Stimulated activated CD4-positive, alpha-beta T cell treated with anti-CD3 and anti-CD28 coated beads, TNF-alpha, amount 100 ng/mL, for 48 hours (primary cell): ENCODE measurements around the gene BHLHE41.

ENCODE experiments used
- DNase-seq, 3 donors: peaks; one replicate each; pipeline ENCODE4 v3.0.0-alpha.2; 2020; ENCODE audit warnings: low read depth in 3 of 3

The BHLHE41 gene

DNA sequence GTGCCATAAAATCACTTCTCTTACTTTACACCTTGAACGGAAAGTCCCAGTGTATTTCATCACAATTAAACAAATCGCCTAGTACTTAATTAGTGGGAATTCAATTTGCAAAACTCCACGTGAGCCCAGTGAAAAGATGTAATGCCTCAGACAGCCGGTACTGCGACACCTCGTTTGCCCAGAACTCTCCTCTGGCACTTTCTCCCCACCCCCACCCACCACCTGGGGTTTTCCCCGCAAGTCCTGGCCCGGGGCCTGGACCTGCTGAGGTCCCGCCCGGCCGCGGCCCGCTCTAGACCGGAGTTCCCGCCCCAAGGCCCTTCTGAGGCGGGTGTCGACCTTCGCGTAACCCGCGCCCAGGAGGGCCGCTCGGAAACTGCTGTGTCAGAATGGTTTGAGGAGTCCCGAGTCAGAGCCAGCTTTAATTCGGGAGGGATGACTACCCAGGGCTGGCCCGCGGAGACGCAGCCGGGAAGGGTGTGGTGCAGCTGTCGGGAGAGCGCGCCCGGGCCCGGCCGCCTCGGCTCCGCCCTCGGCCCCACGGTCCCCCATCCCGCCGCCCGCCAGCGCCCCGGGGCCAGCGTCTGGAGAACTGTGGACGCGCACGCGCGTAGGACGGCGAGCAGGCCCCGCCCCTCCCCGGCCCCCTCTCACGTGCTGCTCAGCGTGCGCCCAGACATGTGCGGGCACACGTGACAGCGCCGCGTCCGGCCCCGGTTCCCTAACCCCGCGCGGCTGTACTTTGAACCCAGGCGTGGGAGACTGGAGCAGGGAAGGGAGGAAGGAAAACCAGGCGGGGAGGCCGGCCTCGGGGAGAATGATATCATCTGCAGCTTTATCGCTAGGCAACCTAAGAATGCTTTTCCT, 10.8 kb downstream of the BHLHE41 start:
- peak in 2 of 3 donors; percentile 55 to 65 for DNase-seq

DNA sequence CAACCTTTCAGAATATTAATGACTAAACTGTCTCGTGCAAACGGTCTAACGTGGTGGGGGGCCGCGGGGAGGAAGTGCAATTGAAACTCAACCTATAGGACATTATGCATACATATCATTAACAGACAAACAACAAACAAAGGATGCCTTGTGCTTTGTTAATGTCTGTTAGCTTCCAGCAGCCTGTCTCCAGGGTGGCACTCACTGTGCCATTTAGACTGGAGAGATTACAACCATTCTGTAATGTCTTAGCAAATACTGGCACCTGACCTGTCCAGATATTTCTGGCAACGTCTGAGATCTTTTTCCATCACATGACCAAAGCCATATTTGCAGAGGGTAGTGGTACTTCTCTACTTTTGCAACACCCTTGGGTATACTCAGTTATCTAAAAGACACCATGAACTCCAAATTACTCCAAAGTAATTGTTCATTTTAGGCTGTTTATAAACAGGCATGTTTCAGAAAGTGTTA, 11.6 kb downstream of the BHLHE41 start:
- no peak for DNase-seq

- no peak for DNase-seq
These were observed 12.1 kb downstream of the BHLHE41 start for GRCh38 chr12:26112703-26113147.

DNA sequence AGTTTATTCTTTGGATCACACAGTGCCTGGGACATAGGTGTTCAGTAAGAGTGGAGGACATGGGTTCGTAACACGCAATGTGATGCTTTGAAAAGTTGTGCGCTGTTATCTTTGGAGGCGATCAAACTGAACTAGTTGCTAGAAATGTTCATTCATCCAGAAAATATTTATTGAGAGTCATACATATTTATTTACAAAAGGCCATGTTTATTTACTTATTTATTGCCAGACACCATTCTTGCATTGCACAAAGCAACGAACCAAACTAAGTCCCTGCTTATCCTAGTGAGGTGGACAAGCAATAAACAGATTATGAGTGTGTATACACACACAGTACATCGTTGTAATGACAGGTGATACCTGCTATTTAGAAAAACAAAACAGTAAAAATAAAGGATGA, 12.6 kb downstream of the BHLHE41 start:
- DNase-seq, result no peak

- no peak for DNase-seq
These were observed 15.4 kb downstream of the BHLHE41 start for GRCh38 chr12:26109343-26109881.

- DNase-seq, result no peak
These were observed 15.9 kb downstream of the BHLHE41 start for GRCh38 chr12:26108915-26109314.

GRCh38 chr12:26106347-26106746, 18.5 kb downstream of the BHLHE41 start:
- DNase-seq, result no peak

DNA sequence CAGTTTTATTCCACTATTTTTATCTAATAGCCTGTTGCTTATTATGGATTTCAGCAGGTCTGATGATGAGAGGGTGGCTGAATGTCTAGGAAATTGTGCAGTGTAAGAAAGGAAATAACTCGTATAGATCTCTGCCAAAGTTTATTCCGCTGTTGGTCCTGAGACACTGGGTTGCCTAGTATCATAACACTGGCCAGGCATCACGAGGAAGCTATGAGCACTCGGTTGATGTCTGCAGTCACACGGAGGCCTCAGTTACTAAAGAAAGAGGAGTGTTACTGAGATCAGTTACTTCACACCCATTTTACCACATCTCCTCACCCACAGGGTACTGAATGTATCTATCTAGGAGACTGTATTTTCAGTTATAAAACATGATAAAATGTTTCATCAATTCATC, 21.9 kb downstream of the BHLHE41 start:
- DNase-seq, result no peak

DNA sequence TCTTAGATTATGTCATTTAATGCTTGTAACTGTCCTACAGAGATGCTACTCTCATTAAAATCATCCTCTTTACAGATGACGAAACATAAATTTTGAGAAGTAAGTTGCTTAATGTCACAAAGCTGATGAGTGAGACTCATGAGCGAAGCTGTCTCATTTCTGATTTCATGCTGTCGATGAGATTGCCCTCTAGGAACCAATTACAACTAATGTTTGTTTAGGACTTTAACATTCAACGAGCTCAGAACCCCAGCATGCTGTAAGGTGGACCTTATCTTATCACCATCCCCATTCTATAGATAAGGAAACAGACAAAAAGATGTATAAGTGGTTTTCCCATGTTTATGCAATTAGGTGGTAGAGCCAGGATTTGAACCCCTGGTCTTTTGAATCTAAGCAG, 23.1 kb downstream of the BHLHE41 start:
- no peak for DNase-seq

- DNase-seq, result no peak
These were observed 23.5 kb downstream of the BHLHE41 start for GRCh38 chr12:26101350-26101734.

DNA sequence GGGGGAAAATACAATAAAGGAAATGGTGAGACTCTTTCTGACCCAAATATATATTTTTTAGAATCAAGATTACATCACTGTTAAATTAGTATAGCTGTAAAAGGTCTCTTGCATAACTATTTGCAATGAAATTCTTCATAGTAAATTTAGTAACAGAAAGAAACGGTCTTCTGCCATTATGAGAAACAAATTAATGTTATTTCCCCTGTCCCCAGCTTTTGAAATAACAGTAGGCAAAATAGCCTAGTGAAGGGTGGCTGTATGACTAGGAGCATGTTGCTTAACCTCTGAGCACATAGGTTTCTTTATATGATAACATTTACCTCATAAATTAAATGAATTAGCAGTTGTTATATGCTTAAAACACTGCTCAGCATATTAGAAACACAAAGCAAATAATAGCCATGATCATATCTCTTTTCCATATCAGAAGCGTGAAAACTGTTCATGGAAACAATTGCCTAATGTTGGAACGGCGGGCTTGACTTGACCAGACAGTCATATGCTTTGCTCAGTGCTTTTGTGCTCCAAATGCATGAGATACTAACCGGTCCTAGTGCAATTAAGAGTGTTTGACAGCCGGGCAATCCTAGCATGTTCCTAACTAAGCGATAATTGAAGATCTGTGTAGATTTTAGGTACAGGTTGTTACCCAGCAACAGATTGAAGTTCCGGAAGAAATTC, 24.0 kb downstream of the BHLHE41 start:
- DNase-seq, result no peak

GRCh38 chr12:26097046-26097878, 27.6 kb downstream of the BHLHE41 start:
- peak; percentile 12 to 31 (median 22) for DNase-seq

- DNase-seq, result no peak
These were observed 28.8 kb downstream of the BHLHE41 start for GRCh38 chr12:26096036-26096435.

DNA sequence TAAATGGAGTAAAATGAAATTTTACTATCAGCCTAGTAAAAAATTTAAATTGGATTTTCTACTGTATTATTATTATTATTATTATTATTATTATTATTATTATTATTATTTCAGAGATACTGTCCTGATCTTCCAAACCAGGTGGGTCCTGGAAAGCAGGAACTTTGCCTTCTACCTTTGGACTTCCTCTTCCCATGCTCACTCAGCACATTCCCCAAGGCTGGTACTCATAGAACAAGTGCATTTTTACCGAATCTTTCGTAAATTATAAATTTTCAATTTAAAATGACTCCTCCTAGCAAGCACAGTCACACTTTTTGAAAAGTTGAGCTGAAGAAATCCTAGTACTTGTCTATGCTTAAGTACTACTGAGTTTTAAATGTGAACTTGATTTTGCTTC, 29.7 kb downstream of the BHLHE41 start:
- DNase-seq, result no peak

DNA sequence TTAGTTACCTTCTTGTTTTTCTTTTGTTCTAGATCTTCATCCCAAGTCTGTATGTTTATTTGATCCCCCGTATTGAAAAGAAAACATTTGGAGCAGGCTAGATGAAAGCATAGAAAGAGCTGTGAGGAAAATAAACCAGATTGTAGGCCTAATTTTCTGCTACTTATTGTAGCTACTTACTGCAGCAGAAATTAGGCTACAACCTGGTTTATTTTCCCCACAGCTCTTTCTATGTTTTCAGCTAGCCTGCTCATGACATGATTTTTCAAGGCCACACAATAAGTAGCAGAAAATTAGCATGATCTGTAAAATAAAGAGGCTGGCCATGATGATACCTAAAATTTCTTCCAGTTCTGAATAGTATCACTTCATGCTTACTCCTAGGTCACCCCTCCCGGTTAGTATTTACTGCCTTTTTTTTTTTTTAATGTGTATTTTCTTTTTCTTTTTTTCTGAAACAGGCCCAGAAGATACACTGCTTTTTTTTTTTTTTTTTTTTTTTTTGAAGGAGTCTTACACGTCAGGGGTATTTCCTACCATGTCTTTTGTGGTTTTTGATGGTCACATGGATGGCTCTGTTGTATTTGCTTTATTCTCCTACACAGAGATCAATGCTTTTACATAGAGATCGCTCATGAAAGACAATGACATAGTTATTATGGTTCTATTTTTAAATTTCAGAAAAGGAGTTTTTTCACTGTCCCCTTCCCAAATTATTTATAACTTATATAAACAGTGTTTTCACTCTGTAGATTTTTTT, 32.3 kb downstream of the BHLHE41 start:
- DNase-seq, result no peak

DNA sequence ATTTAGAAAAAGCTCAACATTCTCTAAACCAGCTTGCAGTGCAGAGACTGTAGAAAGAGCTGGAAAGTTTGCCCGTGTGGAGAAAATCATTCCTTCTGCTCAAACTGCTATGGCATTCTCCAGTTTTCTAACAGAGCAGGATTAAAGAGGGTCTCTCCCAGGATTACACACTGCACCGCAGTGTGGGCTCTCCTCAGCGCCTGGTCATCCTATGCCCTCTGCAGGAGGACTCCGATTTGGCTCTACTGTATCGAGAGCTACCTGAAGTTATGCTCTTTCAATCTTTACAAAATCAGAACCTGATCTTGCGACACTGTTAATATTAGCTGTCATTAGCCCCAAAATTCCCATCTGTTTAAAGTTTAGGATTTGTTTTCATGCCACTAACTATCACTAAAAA, 33.0 kb downstream of the BHLHE41 start:
- no peak for DNase-seq

DNA sequence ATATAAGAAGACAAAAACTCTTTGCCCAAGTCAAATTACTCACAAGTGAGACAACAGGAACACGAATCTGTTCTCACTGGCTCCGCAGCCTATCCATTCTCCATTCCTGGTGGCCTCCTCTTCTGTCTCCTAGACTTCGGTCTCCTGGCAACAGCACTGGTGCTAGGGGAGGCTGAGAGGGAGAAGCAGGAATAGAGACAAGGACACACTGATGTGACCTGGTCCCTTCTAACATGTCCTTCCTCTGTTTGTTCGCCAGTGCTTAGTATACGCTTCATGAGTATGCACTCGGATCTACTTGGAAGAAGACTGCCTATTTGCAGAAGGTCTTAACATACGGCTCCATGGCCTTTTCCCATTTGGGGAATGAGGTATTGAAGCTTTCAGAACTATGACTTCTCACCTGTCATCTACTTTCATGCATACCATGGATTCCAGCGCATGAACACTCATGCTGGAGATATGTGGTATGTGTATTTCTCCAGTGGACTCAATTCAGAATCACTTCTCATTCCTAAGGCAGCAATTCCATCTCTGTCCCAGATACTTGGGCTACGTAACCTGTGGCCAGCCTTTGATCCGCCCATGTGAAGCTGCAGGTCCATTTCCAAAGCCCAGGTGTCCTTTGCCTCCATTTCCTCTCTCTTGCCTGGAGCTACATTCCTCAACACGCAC, 33.9 kb downstream of the BHLHE41 start:
- no peak for DNase-seq

- no peak for DNase-seq
These were observed 35.8 kb downstream of the BHLHE41 start for GRCh38 chr12:26088998-26089397.

DNA sequence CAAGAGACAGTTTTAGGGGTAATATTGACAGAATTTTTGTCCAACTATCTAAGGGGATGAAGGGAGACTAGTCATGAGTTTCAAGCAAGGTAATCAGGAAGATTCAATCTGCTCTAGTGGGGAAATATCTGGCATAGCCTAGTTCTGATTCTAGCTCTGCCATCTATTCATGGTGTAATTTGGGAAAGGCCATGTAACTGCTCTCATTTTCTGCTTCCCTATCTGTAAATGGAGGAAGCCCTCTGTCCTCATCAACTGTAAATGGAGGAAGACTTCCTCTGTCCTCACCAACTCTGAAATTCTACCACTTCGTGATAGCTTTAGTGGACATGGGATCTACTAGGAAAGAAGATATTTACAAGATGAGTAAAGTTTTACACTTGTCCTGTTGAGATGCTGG, 37.9 kb downstream of the BHLHE41 start:
- no peak for DNase-seq

DNA sequence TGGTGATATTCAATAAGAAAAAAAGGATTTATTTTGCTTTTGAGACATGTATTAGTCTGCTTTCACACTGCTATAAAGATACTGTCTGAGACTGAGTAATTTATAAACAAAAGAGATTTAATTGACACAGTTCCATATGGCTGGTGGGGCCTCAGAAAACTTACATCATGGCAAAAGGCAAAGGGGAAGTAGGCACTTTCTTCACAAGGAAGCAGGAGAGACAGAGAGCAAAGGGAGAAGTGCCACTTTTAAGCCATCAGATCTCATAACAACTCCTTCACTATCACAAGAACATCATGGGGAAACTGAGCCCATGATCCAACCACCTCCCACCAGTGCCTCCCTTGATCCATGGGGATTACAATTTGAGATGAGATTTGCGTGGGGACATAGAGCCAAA, 43.9 kb downstream of the BHLHE41 start:
- DNase-seq, result no peak
